RWPE2 (cell line): ENCODE data around the gene ST7.

Source experiments
- ATAC-seq: fragments of 200-7000 bp; cut with Tn5 transposase; 3 replicates; pipeline ENCODE4 v1.9.1; 2021; ENCODE audit warnings: low read depth
- DNase-seq: peaks from one replicate; pipeline ENCODE4 v3.0.0-alpha.2; 2020; ENCODE audit warnings: low spot score
- H3K27ac ChIP-seq: fragments of 450-650 bp; 2 replicates; pipeline ENCODE4 v1.5.1; 2017; ENCODE audit warnings: mild to moderate bottlenecking; ENCODE audit not compliant: poor library complexity, severe bottlenecking
- H3K27me3 ChIP-seq: fragments of 250-450 bp; sonication (Bioruptor Pico); 2 replicates; pipeline ENCODE4 v1.5.1; 2021; ENCODE audit warnings: mild to moderate bottlenecking, moderate library complexity; ENCODE audit not compliant: insufficient read depth, poor library complexity, severe bottlenecking
- H3K36me3 ChIP-seq: fragments of 250-450 bp; sonication (Bioruptor Pico); 2 replicates; pipeline ENCODE4 v1.5.1; 2020; ENCODE audit warnings: low read depth, mild to moderate bottlenecking, moderate library complexity
- H3K4me1 ChIP-seq: fragments of 250-450 bp; sonication (Bioruptor Pico); 2 replicates; pipeline ENCODE4 v1.5.1; 2021; ENCODE audit warnings: mild to moderate bottlenecking, moderate library complexity; ENCODE audit not compliant: insufficient read depth, poor library complexity, severe bottlenecking
- H3K4me3 ChIP-seq: fragments of 250-450 bp; sonication (Bioruptor Pico); 2 replicates; pipeline ENCODE4 v1.5.1; 2021; ENCODE audit warnings: mild to moderate bottlenecking, moderate library complexity; ENCODE audit not compliant: severe bottlenecking
- H3K9me3 ChIP-seq: fragments of 250-450 bp; sonication (Bioruptor Pico); 2 replicates; pipeline ENCODE4 v1.5.1; 2021; ENCODE audit warnings: mild to moderate bottlenecking, moderate library complexity; ENCODE audit not compliant: severe bottlenecking
- TF ChIP-seq, protein P1 (sequence below): fragments of 450-650 bp; IDR thresholded peaks from one replicate; pipeline ENCODE4 v1.5.1; 2017; ENCODE audit warnings: mild to moderate bottlenecking, moderate library complexity; ENCODE audit not compliant: poor library complexity, severe bottlenecking

Gene ST7

DNA sequence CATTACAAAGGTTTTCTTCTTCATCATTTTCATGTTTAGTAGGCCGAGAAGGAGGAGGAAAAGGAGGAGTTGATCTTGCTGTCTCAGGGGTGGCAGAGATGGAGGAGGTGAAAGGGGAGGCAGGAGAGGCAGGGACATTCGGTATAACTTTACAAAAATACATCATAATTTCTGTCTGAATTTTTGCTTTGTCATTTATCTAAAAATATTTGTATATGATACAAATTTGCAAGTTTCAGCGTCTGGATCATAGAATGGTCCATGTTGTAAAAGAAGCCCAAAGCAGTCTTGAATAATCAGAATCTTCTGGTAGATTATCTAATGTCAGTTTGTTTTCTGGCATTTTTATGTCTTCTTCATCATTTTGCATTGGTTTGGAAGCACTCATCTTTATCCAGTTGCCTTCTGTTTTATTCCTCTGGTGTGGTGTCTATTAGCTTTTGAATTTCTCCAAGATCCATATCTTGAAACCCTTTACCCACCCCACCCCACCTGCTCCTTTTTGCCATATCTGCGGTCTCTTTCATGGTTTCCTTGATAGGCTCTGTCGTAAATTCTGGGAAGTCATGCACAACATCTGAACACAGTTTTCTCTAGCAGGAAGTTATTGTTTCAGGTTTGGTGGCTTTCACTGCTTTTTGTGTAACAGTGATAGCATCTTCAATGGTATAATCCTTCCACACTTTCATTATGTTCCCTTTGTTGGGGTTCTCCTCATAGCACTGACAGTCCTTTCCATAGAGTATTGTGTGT, 95.0 kb downstream of the ST7 start:
- no peaks in the 10 kb centered on the region for H3K27me3 ChIP-seq
- TF ChIP-seq, protein P1, sequence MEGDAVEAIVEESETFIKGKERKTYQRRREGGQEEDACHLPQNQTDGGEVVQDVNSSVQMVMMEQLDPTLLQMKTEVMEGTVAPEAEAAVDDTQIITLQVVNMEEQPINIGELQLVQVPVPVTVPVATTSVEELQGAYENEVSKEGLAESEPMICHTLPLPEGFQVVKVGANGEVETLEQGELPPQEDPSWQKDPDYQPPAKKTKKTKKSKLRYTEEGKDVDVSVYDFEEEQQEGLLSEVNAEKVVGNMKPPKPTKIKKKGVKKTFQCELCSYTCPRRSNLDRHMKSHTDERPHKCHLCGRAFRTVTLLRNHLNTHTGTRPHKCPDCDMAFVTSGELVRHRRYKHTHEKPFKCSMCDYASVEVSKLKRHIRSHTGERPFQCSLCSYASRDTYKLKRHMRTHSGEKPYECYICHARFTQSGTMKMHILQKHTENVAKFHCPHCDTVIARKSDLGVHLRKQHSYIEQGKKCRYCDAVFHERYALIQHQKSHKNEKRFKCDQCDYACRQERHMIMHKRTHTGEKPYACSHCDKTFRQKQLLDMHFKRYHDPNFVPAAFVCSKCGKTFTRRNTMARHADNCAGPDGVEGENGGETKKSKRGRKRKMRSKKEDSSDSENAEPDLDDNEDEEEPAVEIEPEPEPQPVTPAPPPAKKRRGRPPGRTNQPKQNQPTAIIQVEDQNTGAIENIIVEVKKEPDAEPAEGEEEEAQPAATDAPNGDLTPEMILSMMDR: no peak
- no peak for ATAC-seq

DNA sequence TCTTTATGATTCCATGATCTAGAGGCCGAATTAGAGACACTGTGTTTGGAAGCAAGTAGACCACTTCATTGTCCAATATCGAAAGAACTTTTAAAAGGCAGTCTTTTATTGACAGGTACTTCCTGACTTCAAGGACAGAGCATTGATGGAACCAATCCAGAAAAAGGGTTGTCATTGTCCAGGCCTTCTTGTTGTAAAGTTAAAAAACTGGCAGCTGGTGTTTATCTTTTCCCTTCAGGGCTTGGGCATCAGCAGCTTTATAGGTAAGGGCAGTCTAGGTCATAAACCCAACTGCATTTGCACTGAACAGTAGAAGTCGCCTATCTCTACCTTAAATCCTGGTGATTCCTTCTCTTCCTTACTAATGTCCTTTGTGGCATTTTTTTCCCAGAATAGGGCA, 95.6 kb downstream of the ST7 start:
- H3K27me3 ChIP-seq: no peaks in the 10 kb centered on the region

More for the DNA sequence above, 95.0 kb downstream of the ST7 start:
- no peak for DNase-seq
- Histone ChIP-seq H3K36me3 (no peaks in the 10 kb centered on the region), H3K9me3 (no peaks in the 10 kb centered on the region), H3K27ac (no peak overlapping the region), H3K4me3 (no peak overlapping the region), H3K4me1 (no peaks in the 10 kb centered on the region)

DNA sequence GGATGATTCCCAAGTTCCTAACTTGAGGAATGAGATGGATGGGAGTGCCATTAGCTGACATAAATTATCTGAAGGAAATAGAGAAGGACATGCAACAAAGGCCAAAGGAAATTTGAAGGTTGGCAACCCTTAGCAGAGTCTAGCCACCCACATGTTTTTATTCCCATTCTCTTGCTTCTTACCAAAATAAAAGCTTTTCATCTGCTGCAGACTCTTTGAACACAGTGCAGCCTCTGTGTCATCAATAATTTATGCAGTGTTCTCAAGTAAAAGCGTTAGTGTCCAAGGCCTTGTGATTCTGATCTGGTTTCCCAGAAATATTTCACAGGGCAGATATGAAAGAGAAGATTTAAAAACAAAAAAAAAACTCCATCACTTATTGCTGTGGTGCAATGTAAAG, 98.5 kb downstream of the ST7 start:
- ATAC-seq (no peak), DNase-seq (no peak)
- Histone ChIP-seq H3K4me3 (no peak overlapping the region), H3K9me3 (no peaks in the 10 kb centered on the region), H3K27ac (no peak overlapping the region), H3K27me3 (no peaks in the 10 kb centered on the region), H3K4me1 (no peaks in the 10 kb centered on the region), H3K36me3 (no peaks in the 10 kb centered on the region)
- TF ChIP-seq, protein P1: no peak

More for the DNA sequence above, 95.6 kb downstream of the ST7 start:
- Histone ChIP-seq H3K27ac (no peak overlapping the region), H3K9me3 (no peaks in the 10 kb centered on the region), H3K4me1 (no peaks in the 10 kb centered on the region), H3K4me3 (no peak overlapping the region), H3K36me3 (no peaks in the 10 kb centered on the region)
- DNase-seq (no peak), ATAC-seq (no peak)
- TF ChIP-seq, protein P1: no peak

DNA sequence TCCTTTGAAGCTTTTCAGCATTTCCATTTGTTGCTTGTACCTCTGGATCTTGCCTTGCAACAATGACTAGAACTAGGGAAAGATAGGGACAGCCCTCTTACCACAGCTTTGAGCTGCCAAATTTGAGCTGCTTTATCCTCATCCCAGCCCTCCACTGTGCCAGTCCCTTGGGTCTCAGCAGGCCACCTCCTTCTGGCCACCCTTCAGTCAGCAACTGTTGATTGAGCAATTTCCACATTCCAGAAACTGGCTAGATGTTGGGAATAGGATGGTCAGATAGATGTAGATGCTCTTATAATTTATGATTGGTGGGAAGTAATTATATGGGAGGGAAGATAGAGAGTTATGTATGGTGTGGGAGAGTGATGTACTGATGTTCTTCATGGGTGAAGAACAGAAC, 100.1 kb downstream of the ST7 start:
- no peaks in the 10 kb centered on the region for H3K36me3 ChIP-seq
- H3K27ac ChIP-seq: no peak overlapping the region
- TF ChIP-seq, protein P1: no peak
- no peaks in the 10 kb centered on the region for H3K27me3 ChIP-seq
- DNase-seq (no peak), ATAC-seq (no peak)
- H3K4me3 ChIP-seq: no peak overlapping the region
- H3K4me1 ChIP-seq: no peaks in the 10 kb centered on the region
- H3K9me3 ChIP-seq: no peaks in the 10 kb centered on the region

DNA sequence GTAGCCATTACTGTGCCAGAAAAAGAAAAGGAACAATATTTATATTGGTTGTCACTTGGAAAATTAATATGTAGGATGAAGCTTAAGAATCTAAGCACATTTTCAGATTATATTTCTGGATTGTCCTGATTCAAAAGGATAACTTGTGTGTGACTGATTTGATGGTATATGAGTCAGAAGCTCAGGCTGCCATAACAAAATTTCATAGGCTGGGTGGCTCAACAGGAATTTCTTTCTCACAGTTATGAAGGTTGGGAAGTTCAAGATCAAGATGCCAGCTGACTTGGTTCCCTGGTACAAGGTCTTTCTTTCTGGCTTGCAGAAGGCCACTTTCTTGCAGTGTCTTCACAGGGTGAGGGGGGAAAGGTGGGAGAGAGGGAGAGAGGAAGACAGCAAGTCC, 108.5 kb downstream of the ST7 start:
- Histone ChIP-seq H3K36me3 (no peaks in the 10 kb centered on the region), H3K27me3 (no peaks in the 10 kb centered on the region), H3K4me1 (no peaks in the 10 kb centered on the region), H3K27ac (no peak overlapping the region), H3K9me3 (no peaks in the 10 kb centered on the region), H3K4me3 (no peak overlapping the region)
- 0 out of 3 replicates have a peak, but pooled peaks have one; percentile 12 for ATAC-seq
- TF ChIP-seq, protein P1: no peak
- no peak for DNase-seq
